HCT116 (cell line): ENCODE data around the gene RBCK1. TPM values are rescaled to one million over a fixed set of nuclear protein-coding genes. Genes with fewer than 3 reads are reported as not detected.

Source experiments
- ATAC-seq: fragments of 200-7000 bp; cut with Tn5 transposase; 2 replicates; pipeline ENCODE4 v1.9.1; 2020; ENCODE audit warnings: mild to moderate bottlenecking, moderate library complexity
- BruUV-seq: library from RNA; stranded (reverse); fragments of 400-500 nt; replicated peaks from 2 replicates; lab custom pipeline; 2021; lab: Mats Ljungman, UMichigan
- CTCF ChIA-PET: fragments of 300-600 bp; sonication (Branson Sonifier 250); formaldehyde crosslinking; loops from one replicate; lab custom pipeline; 2021; ENCODE audit warnings: antibody characterized with exemption; lab: Charles Lee
- POLR2A ChIA-PET: fragments of 300-600, 350-600 bp; sonication (Branson Sonifier 250); formaldehyde crosslinking; loops from one replicate; lab custom pipeline; 2021; ENCODE audit warnings: antibody characterized with exemption; lab: Charles Lee
- RAD21 ChIA-PET, 2 experiments: fragments of 300-600 bp; sonication (Branson Sonifier 250); formaldehyde crosslinking; loops; one replicate each; lab custom pipeline; 2023; ENCODE audit warnings: low total read pairs in 2 of 2; ENCODE audit not compliant: uncharacterized antibody in 2 of 2, unreplicated experiment in 2 of 2, low non-redundant PET in 1 of 2; lab: Charles Lee
- DNase-seq: peaks from one replicate; pipeline ENCODE4 v3.0.0-alpha.2; 2010; ENCODE audit warnings: low read depth, low spot score
- H2AFZ ChIP-seq: fragments of 200-600 bp; shearing (Covaris generic), sonication (generic); 2 replicates; pipeline ENCODE4 v1.6.1; 2017; ENCODE audit warnings: low read depth, mixed run types, mixed read lengths, antibody characterized with exemption, low read length; ENCODE audit not compliant: poor library complexity, severe bottlenecking
- H3K27ac ChIP-seq: 2 replicates; pipeline ENCODE4 v1.5.1; 2012; ENCODE audit warnings: low read depth, low read length
- H3K27me3 ChIP-seq: fragments of 200-600 bp; sonication (generic); 2 replicates; pipeline ENCODE4 v1.6.1; 2016; ENCODE audit warnings: mixed run types, low read length, mixed read lengths; ENCODE audit not compliant: insufficient read depth
- H3K36me3 ChIP-seq, 2 experiments: fragments of 200-500 bp in 1 of 2; fragments of 200-600 bp in 1 of 2; sonication (Bioruptor generic) in 1 of 2; sonication (generic) in 1 of 2; 2 replicates each; pipeline versions ENCODE4 v1.5.1 to v1.6.1; 2014 to 2016; ENCODE audit warnings: low read length in 2 of 2, inconsistent platforms in 1 of 2, mixed read lengths in 1 of 2, mixed run types in 1 of 2; ENCODE audit not compliant: insufficient read depth in 2 of 2, control insufficient read depth in 1 of 2
- H3K4me1 ChIP-seq, 2 experiments: fragments of 200-600 bp in 1 of 2; sonication (generic) in 1 of 2; 2 replicates each; pipeline versions ENCODE4 v1.5.1 to v1.6.1; 2012 to 2017; ENCODE audit warnings: low read length in 2 of 2, inconsistent platforms in 1 of 2, mild to moderate bottlenecking in 1 of 2, mixed read lengths in 1 of 2, mixed run types in 1 of 2, moderate library complexity in 1 of 2; ENCODE audit not compliant: insufficient read depth in 2 of 2, control insufficient read depth in 1 of 2
- H3K4me2 ChIP-seq: fragments of 200-600 bp; sonication (generic); 2 replicates; pipeline ENCODE4 v1.6.1; 2017; ENCODE audit warnings: mixed run types, low read length, mixed read lengths
- H3K4me3 ChIP-seq, 2 experiments: fragments of 200-600 bp in 1 of 2; sonication (generic) in 1 of 2; replicated peaks in 1 of 2; 2 replicates each; pipeline ENCODE4 v1.5.1; 2011 to 2016; ENCODE audit warnings: low read length in 2 of 2, control low read depth in 1 of 2, low read depth in 1 of 2, mild to moderate bottlenecking in 1 of 2, mixed read lengths in 1 of 2, mixed run types in 1 of 2
- H3K79me2 ChIP-seq: fragments of 200-600 bp; sonication (generic); 2 replicates; pipeline ENCODE4 v1.6.1; 2017; ENCODE audit warnings: mild to moderate bottlenecking, mixed run types, low read length, moderate library complexity, mixed read lengths; ENCODE audit not compliant: insufficient read depth
- H3K9ac ChIP-seq: fragments of 200-600 bp; sonication (generic); 2 replicates; pipeline ENCODE4 v1.6.1; 2016; ENCODE audit warnings: low read length, mixed read lengths
- H3K9me2 ChIP-seq: fragments of 200-600 bp; sonication (generic), shearing (Covaris generic); 2 replicates; pipeline ENCODE4 v1.6.1; 2017; ENCODE audit warnings: mixed run types, mild to moderate bottlenecking, moderate library complexity; ENCODE audit not compliant: insufficient read depth
- H3K9me3 ChIP-seq, 2 experiments: fragments of 200-500 bp in 1 of 2; fragments of 200-600 bp in 1 of 2; sonication (Bioruptor generic) in 1 of 2; sonication (generic) in 1 of 2; 2 replicates each; pipeline ENCODE4 v1.6.1; 2014 to 2017; ENCODE audit warnings: low read length in 2 of 2, mixed read lengths in 2 of 2, inconsistent platforms in 1 of 2, low read depth in 1 of 2, mild to moderate bottlenecking in 1 of 2, mixed run types in 1 of 2, moderate library complexity in 1 of 2; ENCODE audit not compliant: control insufficient read depth in 1 of 2, insufficient read depth in 1 of 2
- H4K20me1 ChIP-seq: fragments of 200-600 bp; sonication (generic), shearing (Covaris generic); 2 replicates; pipeline ENCODE4 v1.6.1; 2017; ENCODE audit warnings: mixed run types, mild to moderate bottlenecking, moderate library complexity; ENCODE audit not compliant: insufficient read depth
- ATF3 ChIP-seq: IDR thresholded peaks from 2 replicates; pipeline ENCODE4 v1.6.1; 2012
- CBX3 ChIP-seq: IDR thresholded peaks from 2 replicates; pipeline ENCODE4 v1.6.1; 2012; ENCODE audit warnings: low read depth
- JUND ChIP-seq: IDR thresholded peaks from 2 replicates; pipeline ENCODE4 v1.6.1; 2012
- MAX ChIP-seq: IDR thresholded peaks from 2 replicates; pipeline ENCODE4 v1.6.1; 2012
- POLR2A ChIP-seq: IDR thresholded peaks from 2 replicates; pipeline ENCODE4 v1.7.0; 2011; ENCODE audit warnings: borderline replicate concordance; ENCODE audit not compliant: insufficient read depth, insufficient read length; ENCODE audit errors: extremely low read depth
- POLR2AphosphoS5 ChIP-seq: IDR thresholded peaks from 2 replicates; pipeline ENCODE4 v1.6.1; 2011; ENCODE audit warnings: mild to moderate bottlenecking, low read depth, low read length, moderate library complexity
- SRF ChIP-seq: IDR thresholded peaks from 2 replicates; pipeline ENCODE4 v1.6.1; 2012; ENCODE audit warnings: low read depth
- YY1 ChIP-seq: IDR thresholded peaks from 2 replicates; pipeline ENCODE4 v1.6.1; 2011; ENCODE audit warnings: low read length, low read depth, moderate library complexity, mild to moderate bottlenecking; ENCODE audit not compliant: insufficient replicate concordance; ENCODE audit errors: extremely low read depth
- intact Hi-C: fragments of 100-400 bp; cut with micrococcal nuclease; formaldehyde crosslinking; loops from 2 replicates; pipeline ENCODE4 v1.10.0; 2022
- total RNA-seq: library from RNA; stranded (reverse); gene quantifications from one replicate; pipeline ENCODE4 v1.2.1, GENCODE V29; 2021; ENCODE audit not compliant: unreplicated experiment

RBCK1 gene
- total RNA-seq, 1 experiment from 2014 or later: 180 TPM

GRCh38 chr20:408843-409696 lies 971 bp downstream of the RBCK1 start:
- H3K4me3 ChIP-seq: peak overlapping the region; percentile 98
- RAD21 ChIA-PET: no interaction called here
- no peaks in the 10 kb centered on the region for H3K9me2 ChIP-seq
- H3K9ac ChIP-seq: peak overlapping the region; percentile 98
- peak overlapping the region; percentile 79 for H3K4me2 ChIP-seq
- POLR2A ChIA-PET: interaction anchor here (0.8 to 1.0 kb wide), 2 partner anchors 9 to 24 kb away, joined by 3 read pairs; no protein-coding TSS in a partner anchor
- DNase-seq: no peak
- peak overlapping the region; percentile 84 for H3K27ac ChIP-seq
- CTCF ChIA-PET: no interaction called here
- peaks cover 45% of the 10 kb centered on the region for H3K79me2 ChIP-seq
- 0 out of 4 replicates have a peak, but pooled peaks cover 0 to 1% of the 10 kb centered on the region in 2 experiments for H3K9me3 ChIP-seq
- H3K36me3 ChIP-seq: peaks cover 15 to 26% of the 10 kb centered on the region in 2 experiments; a peak in 2 of 4 replicates
- TF ChIP-seq YY1 (no peak), ATF3 (no peak), CBX3 (no peak), POLR2AphosphoS5 (peak; percentile 77), JUND (no peak), POLR2A (no peak), SRF (no peak), MAX (no peak)
- ATAC-seq: no peak; the same call in 1 of the 2 replicates
- intact Hi-C loops: no loop called here
- H4K20me1 ChIP-seq: no peaks in the 10 kb centered on the region
- no TSS peak for BruUV-seq
- no peaks in the 10 kb centered on the region for H3K27me3 ChIP-seq
- peaks cover 9 to 27% of the 10 kb centered on the region in 2 experiments; a peak in 3 of 4 replicates for H3K4me1 ChIP-seq
- H2AFZ ChIP-seq: no peak overlapping the region
